ENCODE measurements around the gene SEMA7A.

SEMA7A gene

GRCh38 chr15:74402337-74402841 is 31.4 kb downstream of the SEMA7A start:
- FAIRE-seq, result no peak
- DNase-seq (ENCODE audit: insufficient read length), result no peak
- no peak for TF ChIP-seq TAF1 (IDR thresholded peaks at IDR 0.05; ENCODE audit: borderline replicate concordance, low read depth, low read length)
- peak; percentile 67 for TF ChIP-seq POLR2AphosphoS5 (IDR thresholded peaks at IDR 0.05; ENCODE audit: low read depth, low read length)

GRCh38 chr15:74400915-74401757 is 32.6 kb downstream of the SEMA7A start:
- DNase-seq (ENCODE audit: insufficient read length) (no peak), FAIRE-seq (peak; percentile 88)
- TF ChIP-seq POLR2A (IDR thresholded peaks at IDR 0.05; ENCODE audit: low read depth, low read length), result peak; percentile 76
- peak; percentile 89 for TF ChIP-seq POLR2AphosphoS5 (IDR thresholded peaks at IDR 0.05; ENCODE audit: low read depth, low read length)
- peak; percentile 66; the same call in 1 of the 2 replicates for TF ChIP-seq TAF1 (IDR thresholded peaks at IDR 0.05; ENCODE audit: borderline replicate concordance, low read depth, low read length)

GRCh38 chr15:74400313-74400860 is 33.4 kb downstream of the SEMA7A start:
- no peak for DNase-seq (ENCODE audit: insufficient read length)
- FAIRE-seq, result no peak
- TF ChIP-seq POLR2AphosphoS5 (IDR thresholded peaks at IDR 0.05; ENCODE audit: low read depth, low read length) (no peak), POLR2A (IDR thresholded peaks at IDR 0.05; ENCODE audit: low read depth, low read length) (0 out of 2 replicates have a peak, but pooled peaks have one; percentile 37)

GRCh38 chr15:74399511-74400312 is 34.0 kb downstream of the SEMA7A start:
- TF ChIP-seq POLR2A (IDR thresholded peaks at IDR 0.05; ENCODE audit: low read depth, low read length) (peak; percentile 11), POLR2AphosphoS5 (IDR thresholded peaks at IDR 0.05; ENCODE audit: low read depth, low read length) (peak; percentile 63; the same call in 1 of the 2 replicates), TAF1 (IDR thresholded peaks at IDR 0.05; ENCODE audit: borderline replicate concordance, low read depth, low read length) (0 out of 2 replicates have a peak, but pooled peaks have one; percentile 15)
- FAIRE-seq, result peak; percentile 88
- no peak for DNase-seq (ENCODE audit: insufficient read length)

- DNase-seq (ENCODE audit: insufficient read length) (no peak), FAIRE-seq (peak; percentile 42)
- TF ChIP-seq TAF1 (IDR thresholded peaks at IDR 0.05; ENCODE audit: borderline replicate concordance, low read depth, low read length), result no peak
- TF ChIP-seq POLR2AphosphoS5 (IDR thresholded peaks at IDR 0.05; ENCODE audit: low read depth, low read length), result no peak
- TF ChIP-seq POLR2A (IDR thresholded peaks at IDR 0.05; ENCODE audit: low read depth, low read length), result no peak
These were observed 34.7 kb downstream of the SEMA7A start for GRCh38 chr15:74399100-74399499.

GRCh38 chr15:74398183-74398582 is 35.6 kb downstream of the SEMA7A start:
- DNase-seq (ENCODE audit: insufficient read length), result no peak
- peak; percentile 33 for FAIRE-seq
- TF ChIP-seq POLR2A (IDR thresholded peaks at IDR 0.05; ENCODE audit: low read depth, low read length) (no peak), TAF1 (IDR thresholded peaks at IDR 0.05; ENCODE audit: borderline replicate concordance, low read depth, low read length) (no peak), POLR2AphosphoS5 (IDR thresholded peaks at IDR 0.05; ENCODE audit: low read depth, low read length) (no peak)

- FAIRE-seq, result no peak
- no peak for DNase-seq (ENCODE audit: insufficient read length)
These were observed 36.3 kb downstream of the SEMA7A start for GRCh38 chr15:74397239-74398068.

GRCh38 chr15:74396445-74397238 is 37.1 kb downstream of the SEMA7A start:
- DNase-seq (ENCODE audit: insufficient read length) (peak; percentile 77), FAIRE-seq (peak; percentile 98)
- no peak for TF ChIP-seq TAF1 (IDR thresholded peaks at IDR 0.05; ENCODE audit: borderline replicate concordance, low read depth, low read length)
- TF ChIP-seq POLR2A (IDR thresholded peaks at IDR 0.05; ENCODE audit: low read depth, low read length), result peak; percentile 81
- TF ChIP-seq POLR2AphosphoS5 (IDR thresholded peaks at IDR 0.05; ENCODE audit: low read depth, low read length), result peak; percentile 81

More at GRCh38 chr15:74397239-74398068, 36.3 kb downstream of the SEMA7A start:
- 0 out of 2 replicates have a peak, but pooled peaks have one; percentile 27 for TF ChIP-seq POLR2A (IDR thresholded peaks at IDR 0.05; ENCODE audit: low read depth, low read length)
- no peak for TF ChIP-seq TAF1 (IDR thresholded peaks at IDR 0.05; ENCODE audit: borderline replicate concordance, low read depth, low read length)
- TF ChIP-seq POLR2AphosphoS5 (IDR thresholded peaks at IDR 0.05; ENCODE audit: low read depth, low read length), result no peak

- TF ChIP-seq TAF1 (IDR thresholded peaks at IDR 0.05; ENCODE audit: borderline replicate concordance, low read depth, low read length) (no peak), POLR2A (IDR thresholded peaks at IDR 0.05; ENCODE audit: low read depth, low read length) (no peak), POLR2AphosphoS5 (IDR thresholded peaks at IDR 0.05; ENCODE audit: low read depth, low read length) (no peak)
- no peak for DNase-seq (ENCODE audit: insufficient read length)
- no peak for FAIRE-seq
These were observed 37.7 kb downstream of the SEMA7A start for GRCh38 chr15:74396146-74396438.

Measured in GM12892 (cell line).